GM13977 (cell line): ENCODE results near the gene CRY1.

Experiments
- DNase-seq: peaks from one replicate; pipeline ENCODE4 v3.0.0; 2012; ENCODE audit warnings: low spot score
- CTCF ChIP-seq: IDR thresholded peaks from 2 replicates; pipeline ENCODE4 v1.5.1; 2012; ENCODE audit warnings: mild to moderate bottlenecking, control low read depth; ENCODE audit not compliant: insufficient read depth; ENCODE audit errors: extremely low read depth, missing control alignments
- in situ Hi-C: fragments of 300-500 bp; cut with MboI; formaldehyde crosslinking; loops from one replicate; pipeline ENCODE4 v1.12.0; 2022; ENCODE audit warnings: low sequenced_read_pairs, low pct_unique_long_range_greater_than_20kb, mixed read lengths, inconsistent platforms; ENCODE audit not compliant: unreplicated experiment

Gene CRY1

GRCh38 chr12:106973545-106973944 lies 119.8 kb downstream of the CRY1 start:
- TF ChIP-seq CTCF, result no peak
- DNase-seq, result no peak
- in situ Hi-C loops, result no loop called here

DNA sequence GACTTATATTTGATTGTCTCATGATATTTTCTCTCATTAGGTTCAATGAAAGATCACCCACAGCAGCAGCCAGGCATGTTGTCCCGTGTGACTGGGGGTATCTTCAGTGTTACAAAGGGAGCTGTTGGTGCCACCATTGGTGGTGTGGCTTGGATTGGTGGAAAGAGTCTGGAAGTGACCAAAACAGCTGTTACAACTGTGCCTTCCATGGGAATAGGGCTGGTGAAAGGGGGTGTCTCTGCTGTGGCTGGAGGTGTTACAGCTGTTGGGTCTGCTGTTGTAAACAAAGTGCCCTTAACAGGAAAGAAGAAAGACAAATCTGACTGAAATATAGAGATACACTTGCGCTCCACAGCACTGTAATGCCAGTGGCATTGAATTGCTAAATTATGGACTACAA lies 122.3 kb downstream of the CRY1 start:
- no peak for DNase-seq
- in situ Hi-C loops, result no loop called here
- no peak for TF ChIP-seq CTCF

- TF ChIP-seq CTCF, result no peak
- in situ Hi-C loops, result no loop called here
- no peak for DNase-seq
Measured at GRCh38 chr12:106964526-106964925, 128.8 kb downstream of the CRY1 start.

DNA sequence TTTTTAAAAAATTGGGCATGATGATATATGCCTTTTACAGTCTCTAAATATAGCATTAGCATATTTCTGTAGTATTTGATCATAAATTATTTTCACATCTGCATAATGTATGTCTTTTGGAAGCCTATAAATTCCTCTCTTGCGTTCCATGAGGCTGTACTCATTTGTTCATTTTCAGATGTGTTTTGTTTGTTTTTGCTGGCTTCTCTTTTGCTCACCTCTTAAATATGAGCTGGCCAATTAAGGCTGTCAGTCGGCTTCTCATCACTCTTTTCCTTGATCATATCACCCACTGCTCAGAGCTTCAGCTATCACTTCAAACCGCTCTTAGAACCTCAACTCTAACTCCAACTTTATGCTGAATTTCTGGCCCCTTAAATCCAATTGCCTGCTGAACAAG lies 131.1 kb downstream of the CRY1 start:
- no peak for DNase-seq
- TF ChIP-seq CTCF, result no peak
- in situ Hi-C loops, result no loop called here

DNA sequence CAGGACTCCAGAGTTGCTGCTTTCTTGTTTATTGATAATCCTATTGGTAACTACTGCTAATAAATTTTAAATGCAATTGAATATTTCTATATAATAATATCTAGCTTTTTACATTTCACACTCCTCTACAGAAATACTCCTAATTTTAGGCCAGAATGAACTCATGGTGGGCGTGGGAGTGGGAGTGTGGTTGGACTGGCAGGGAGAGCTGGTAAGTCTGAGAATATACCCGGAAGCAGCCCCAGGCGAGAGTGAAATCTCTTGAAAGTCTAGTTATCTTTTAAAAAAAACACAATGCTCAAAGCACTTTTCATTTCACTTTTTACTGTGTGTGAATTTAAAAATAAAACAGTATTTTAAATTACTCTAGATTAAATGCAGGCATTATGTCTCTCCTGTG lies 132.9 kb downstream of the CRY1 start:
- in situ Hi-C loops, result no loop called here
- DNase-seq, result no peak
- no peak for TF ChIP-seq CTCF

GRCh38 chr12:106957583-106957982 lies 135.8 kb downstream of the CRY1 start:
- DNase-seq, result no peak
- TF ChIP-seq CTCF, result no peak
- in situ Hi-C loops, result no loop called here

DNA sequence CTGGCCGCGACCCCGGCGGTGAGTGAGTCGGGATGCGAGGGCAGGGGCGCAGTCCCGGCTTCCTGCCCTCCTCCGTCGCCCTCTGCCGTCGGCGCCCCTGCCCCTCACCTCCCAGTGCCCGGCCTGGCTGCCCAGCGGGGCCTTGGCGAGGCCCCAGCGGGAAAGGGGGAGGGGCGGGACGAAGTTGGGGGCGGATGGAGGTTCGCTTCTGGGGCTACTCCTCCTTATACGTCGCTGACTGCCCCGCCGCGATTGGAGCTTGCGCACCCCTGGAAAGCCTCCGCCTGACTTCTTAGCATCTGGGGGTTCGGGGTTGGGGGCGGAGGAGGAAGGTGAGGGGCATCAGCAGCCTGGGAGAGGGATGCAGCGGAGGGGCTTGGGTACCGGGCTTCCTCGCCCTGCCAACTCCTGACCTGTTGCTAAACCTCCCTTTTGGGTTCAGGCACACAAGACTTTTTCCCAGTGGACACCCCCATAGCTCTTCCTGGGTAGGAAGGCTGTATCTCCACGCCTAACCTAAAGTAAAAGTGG lies 137.2 kb downstream of the CRY1 start:
- in situ Hi-C loops, result no loop called here
- peak; percentile 71 for DNase-seq
- TF ChIP-seq CTCF, result peak; percentile 31
